Measurements from ENCODE around the gene USP15.

The USP15 gene

DNA sequence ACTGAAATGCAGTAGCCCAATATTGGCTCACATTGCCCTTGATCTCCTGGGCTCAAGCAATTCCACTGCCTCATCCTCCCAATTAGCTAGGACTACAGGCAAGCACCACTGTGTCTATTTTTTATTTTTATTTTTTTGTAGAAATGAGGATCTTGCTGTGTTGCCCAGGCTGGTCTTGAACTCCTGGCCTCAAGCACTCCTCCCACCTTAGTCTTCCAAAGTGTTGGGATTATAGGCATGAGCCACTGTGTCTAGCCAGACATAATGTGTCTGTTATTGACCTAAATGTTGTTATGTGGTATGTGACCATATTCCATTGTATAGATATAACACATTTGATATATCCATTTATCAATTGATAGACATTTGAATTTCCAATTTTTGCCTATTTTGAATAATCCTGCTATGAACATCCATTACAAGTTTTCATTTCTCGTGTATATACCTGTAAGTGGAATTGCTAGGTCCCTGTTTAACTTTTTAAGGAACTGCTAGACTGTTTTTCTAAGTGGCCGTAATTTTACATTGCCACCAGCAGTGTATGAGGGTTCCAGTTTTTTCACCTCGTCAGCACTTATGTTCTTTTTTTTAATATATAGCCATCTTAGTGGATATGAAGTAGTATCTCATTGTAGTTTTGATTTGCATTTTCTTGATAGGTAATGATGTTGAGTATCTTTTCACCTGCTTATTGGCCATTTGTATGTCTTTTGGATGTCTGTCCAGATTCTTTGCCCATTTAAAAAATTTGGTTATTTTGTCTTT is 9.4 kb downstream of the USP15 start:
- peaks cover 45% of the 10 kb centered on the region for H3K79me2 ChIP-seq
- no peaks in the 10 kb centered on the region for H3K27me3 ChIP-seq (ENCODE audit: control insufficient read depth, insufficient read depth, low read length)
- no peaks in the 10 kb centered on the region for H3K9me3 ChIP-seq (ENCODE audit: control insufficient read depth, low read length)
- no peak overlapping the region for H3K4me3 ChIP-seq (ENCODE audit: low read depth, low read length)
- no peak overlapping the region for H3K4me2 ChIP-seq (ENCODE audit: low read length)
- no peak overlapping the region for H3K9ac ChIP-seq
- TF ChIP-seq, protein P1, sequence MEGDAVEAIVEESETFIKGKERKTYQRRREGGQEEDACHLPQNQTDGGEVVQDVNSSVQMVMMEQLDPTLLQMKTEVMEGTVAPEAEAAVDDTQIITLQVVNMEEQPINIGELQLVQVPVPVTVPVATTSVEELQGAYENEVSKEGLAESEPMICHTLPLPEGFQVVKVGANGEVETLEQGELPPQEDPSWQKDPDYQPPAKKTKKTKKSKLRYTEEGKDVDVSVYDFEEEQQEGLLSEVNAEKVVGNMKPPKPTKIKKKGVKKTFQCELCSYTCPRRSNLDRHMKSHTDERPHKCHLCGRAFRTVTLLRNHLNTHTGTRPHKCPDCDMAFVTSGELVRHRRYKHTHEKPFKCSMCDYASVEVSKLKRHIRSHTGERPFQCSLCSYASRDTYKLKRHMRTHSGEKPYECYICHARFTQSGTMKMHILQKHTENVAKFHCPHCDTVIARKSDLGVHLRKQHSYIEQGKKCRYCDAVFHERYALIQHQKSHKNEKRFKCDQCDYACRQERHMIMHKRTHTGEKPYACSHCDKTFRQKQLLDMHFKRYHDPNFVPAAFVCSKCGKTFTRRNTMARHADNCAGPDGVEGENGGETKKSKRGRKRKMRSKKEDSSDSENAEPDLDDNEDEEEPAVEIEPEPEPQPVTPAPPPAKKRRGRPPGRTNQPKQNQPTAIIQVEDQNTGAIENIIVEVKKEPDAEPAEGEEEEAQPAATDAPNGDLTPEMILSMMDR (IDR thresholded peaks at IDR 0.05), result no peak
- no peak overlapping the region for H2AFZ ChIP-seq
- H3K36me3 ChIP-seq (ENCODE audit: control insufficient read depth, insufficient read depth, low read length), result no peaks in the 10 kb centered on the region
- no peak overlapping the region for H3K27ac ChIP-seq
- peaks cover 7% of the 10 kb centered on the region for H3K4me1 ChIP-seq

DNA sequence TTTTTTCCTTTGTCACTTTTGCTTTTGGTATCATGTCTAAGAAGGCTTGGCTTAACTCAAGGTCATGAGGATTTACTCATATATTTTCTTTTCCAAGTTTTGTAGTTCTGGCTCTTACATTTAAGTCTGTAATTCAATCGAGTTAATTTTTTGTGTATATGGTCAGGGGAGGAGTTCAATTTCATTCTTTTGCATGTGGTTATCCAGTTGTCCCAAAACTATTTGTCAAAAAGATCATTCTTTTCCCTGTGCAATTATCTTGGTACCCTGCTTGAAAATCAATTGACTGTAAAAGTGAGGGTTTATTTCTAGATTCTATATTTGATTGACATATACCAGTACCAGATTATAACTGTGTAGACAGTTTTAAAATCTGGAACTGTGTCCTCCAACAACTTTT is 10.2 kb downstream of the USP15 start:
- Histone ChIP-seq H3K36me3 (ENCODE audit: control insufficient read depth, insufficient read depth, low read length) (no peaks in the 10 kb centered on the region), H3K79me2 (peaks cover 43% of the 10 kb centered on the region), H3K4me1 (peaks cover 4% of the 10 kb centered on the region), H3K4me2 (ENCODE audit: low read length) (no peak overlapping the region), H3K9me3 (ENCODE audit: control insufficient read depth, low read length) (no peaks in the 10 kb centered on the region), H3K4me3 (ENCODE audit: low read depth, low read length) (no peak overlapping the region), H3K9ac (no peak overlapping the region), H2AFZ (no peak overlapping the region), H3K27me3 (ENCODE audit: control insufficient read depth, insufficient read depth, low read length) (no peaks in the 10 kb centered on the region), H3K27ac (no peak overlapping the region)
- TF ChIP-seq, protein P1 (IDR thresholded peaks at IDR 0.05), result no peak

DNA sequence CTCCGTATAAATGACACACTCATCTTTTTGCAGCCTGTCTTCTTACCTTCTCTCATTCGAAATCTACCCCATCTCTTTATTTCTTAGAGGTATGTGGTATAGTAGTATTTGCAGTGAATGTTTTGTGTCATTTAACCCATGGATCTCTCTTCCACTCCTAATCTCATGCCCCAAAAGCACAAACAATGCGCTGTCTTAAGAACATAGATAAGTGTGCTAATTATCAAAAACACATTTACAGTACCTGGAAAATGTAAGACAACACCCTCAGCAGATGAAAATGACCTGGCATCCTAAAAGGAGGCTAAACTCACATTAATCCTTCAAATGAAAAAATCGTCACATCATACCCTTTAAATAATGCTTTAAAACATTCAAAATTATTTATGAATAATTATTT is 10.7 kb downstream of the USP15 start:
- Histone ChIP-seq H3K9me3 (ENCODE audit: control insufficient read depth, low read length) (no peaks in the 10 kb centered on the region), H3K4me1 (peaks cover 7% of the 10 kb centered on the region), H2AFZ (no peak overlapping the region), H3K4me2 (ENCODE audit: low read length) (no peak overlapping the region), H3K27ac (no peak overlapping the region), H3K36me3 (ENCODE audit: control insufficient read depth, insufficient read depth, low read length) (no peaks in the 10 kb centered on the region), H3K4me3 (ENCODE audit: low read depth, low read length) (no peak overlapping the region), H3K27me3 (ENCODE audit: control insufficient read depth, insufficient read depth, low read length) (no peaks in the 10 kb centered on the region), H3K9ac (no peak overlapping the region), H3K79me2 (peaks cover 44% of the 10 kb centered on the region)
- TF ChIP-seq, protein P1 (IDR thresholded peaks at IDR 0.05), result no peak

DNA sequence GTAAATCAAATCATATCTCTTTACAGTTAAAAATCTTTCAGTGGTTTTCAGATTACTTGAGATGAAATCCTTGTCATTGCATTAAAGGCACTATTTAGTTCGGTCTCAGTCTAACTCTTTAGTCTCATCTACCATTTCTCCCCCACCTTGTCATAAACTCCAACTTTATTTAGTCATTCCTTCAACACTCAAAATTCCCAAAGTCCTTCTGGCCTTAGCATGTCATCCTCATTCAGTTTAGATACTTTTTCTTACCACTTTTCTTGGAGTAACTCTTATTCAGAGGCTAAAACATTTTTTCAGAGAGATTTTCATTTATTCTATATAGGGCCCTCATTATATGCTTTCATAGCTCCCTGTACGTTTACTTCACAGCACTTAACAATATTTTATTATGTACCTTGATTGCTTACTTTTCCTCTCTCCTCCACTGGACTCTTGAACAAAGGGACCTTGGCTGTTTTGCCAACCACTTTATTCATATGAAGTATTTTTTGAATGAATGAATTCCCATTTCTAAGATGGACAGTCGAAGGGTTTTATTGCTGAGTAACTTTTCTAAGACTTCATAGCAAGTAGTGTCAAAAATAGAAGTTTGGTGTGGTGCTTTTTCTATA is 12.8 kb downstream of the USP15 start:
- no peaks in the 10 kb centered on the region for H3K36me3 ChIP-seq (ENCODE audit: control insufficient read depth, insufficient read depth, low read length)
- no peak overlapping the region for H2AFZ ChIP-seq
- no peak overlapping the region for H3K4me2 ChIP-seq (ENCODE audit: low read length)
- H3K9ac ChIP-seq, result no peak overlapping the region
- H3K27ac ChIP-seq, result no peak overlapping the region
- H3K4me3 ChIP-seq (ENCODE audit: low read depth, low read length), result no peak overlapping the region
- H3K79me2 ChIP-seq, result peaks cover 41% of the 10 kb centered on the region
- H3K27me3 ChIP-seq (ENCODE audit: control insufficient read depth, insufficient read depth, low read length), result no peaks in the 10 kb centered on the region
- H3K4me1 ChIP-seq, result peaks cover 12% of the 10 kb centered on the region
- TF ChIP-seq, protein P1 (IDR thresholded peaks at IDR 0.05), result no peak
- no peaks in the 10 kb centered on the region for H3K9me3 ChIP-seq (ENCODE audit: control insufficient read depth, low read length)

Data from parathyroid adenoma (tissue), 2 donors.